HFF-Myc (cell line): Measurements from ENCODE around the gene CPZ.

Experiments
- DNase-seq: peaks from one replicate; pipeline ENCODE4 v3.0.0-alpha.2; 2011; ENCODE audit warnings: low read depth; ENCODE audit errors: extremely low read depth
- H3K4me3 ChIP-seq: replicated peaks from 2 replicates; pipeline ENCODE4 v1.5.1; 2011; ENCODE audit warnings: low read depth, mild to moderate bottlenecking, control low read depth, low read length
- TF ChIP-seq, protein P1 (sequence below): IDR thresholded peaks from 2 replicates; pipeline ENCODE4 v1.5.1; 2012; ENCODE audit warnings: mild to moderate bottlenecking, low read depth, low read length, control low read depth; ENCODE audit errors: missing control alignments

The CPZ gene

GRCh38 chr4:8585186-8585585 lies 7.4 kb upstream of the CPZ start:
- no peak overlapping the region for H3K4me3 ChIP-seq
- DNase-seq, result no peak
- TF ChIP-seq, protein P1, sequence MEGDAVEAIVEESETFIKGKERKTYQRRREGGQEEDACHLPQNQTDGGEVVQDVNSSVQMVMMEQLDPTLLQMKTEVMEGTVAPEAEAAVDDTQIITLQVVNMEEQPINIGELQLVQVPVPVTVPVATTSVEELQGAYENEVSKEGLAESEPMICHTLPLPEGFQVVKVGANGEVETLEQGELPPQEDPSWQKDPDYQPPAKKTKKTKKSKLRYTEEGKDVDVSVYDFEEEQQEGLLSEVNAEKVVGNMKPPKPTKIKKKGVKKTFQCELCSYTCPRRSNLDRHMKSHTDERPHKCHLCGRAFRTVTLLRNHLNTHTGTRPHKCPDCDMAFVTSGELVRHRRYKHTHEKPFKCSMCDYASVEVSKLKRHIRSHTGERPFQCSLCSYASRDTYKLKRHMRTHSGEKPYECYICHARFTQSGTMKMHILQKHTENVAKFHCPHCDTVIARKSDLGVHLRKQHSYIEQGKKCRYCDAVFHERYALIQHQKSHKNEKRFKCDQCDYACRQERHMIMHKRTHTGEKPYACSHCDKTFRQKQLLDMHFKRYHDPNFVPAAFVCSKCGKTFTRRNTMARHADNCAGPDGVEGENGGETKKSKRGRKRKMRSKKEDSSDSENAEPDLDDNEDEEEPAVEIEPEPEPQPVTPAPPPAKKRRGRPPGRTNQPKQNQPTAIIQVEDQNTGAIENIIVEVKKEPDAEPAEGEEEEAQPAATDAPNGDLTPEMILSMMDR, result peak; percentile 16

- TF ChIP-seq, protein P1, result no peak
- no peak for DNase-seq
- no peak overlapping the region for H3K4me3 ChIP-seq
Measured at GRCh38 chr4:8585721-8586212, 6.8 kb upstream of the CPZ start.

DNA sequence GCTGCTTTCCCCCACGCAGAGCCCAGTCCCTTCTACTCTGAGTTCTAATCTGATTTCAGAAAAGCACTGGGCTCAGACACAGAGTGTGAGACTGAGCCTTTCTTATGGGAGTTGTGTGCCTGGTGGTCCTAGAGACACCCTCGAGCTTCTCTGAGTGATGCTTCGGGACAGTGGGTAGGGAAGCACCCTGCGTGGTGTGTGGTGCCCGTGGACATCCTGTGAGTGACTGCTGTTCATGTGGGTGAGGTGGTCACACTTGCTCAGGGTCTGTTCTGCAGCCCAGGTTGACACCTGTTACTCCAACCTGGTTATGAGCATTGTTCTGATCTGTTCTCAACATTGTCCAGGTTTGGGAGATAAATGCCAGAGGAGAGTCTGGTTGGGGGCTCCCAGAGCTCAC lies 6.3 kb upstream of the CPZ start:
- no peak overlapping the region for H3K4me3 ChIP-seq
- TF ChIP-seq, protein P1, result no peak
- DNase-seq, result no peak

- no peak for DNase-seq
- TF ChIP-seq, protein P1, result no peak
- no peak overlapping the region for H3K4me3 ChIP-seq
Measured at GRCh38 chr4:8586671-8587468, 5.7 kb upstream of the CPZ start.

GRCh38 chr4:8587469-8588195 lies 4.9 kb upstream of the CPZ start:
- TF ChIP-seq, protein P1, result no peak
- no peak for DNase-seq
- H3K4me3 ChIP-seq, result no peak overlapping the region

- TF ChIP-seq, protein P1, result no peak
- no peak for DNase-seq
Measured at GRCh38 chr4:8588196-8588470, 4.4 kb upstream of the CPZ start.

More at GRCh38 chr4:8588196-8588470, 4.4 kb upstream of the CPZ start:
- H3K4me3 ChIP-seq, result no peak overlapping the region
